HG02571 (cell line): ENCODE measurements around the gene DAP3.
"Not testable (repeated sequence)": the region's sequence is repeated elsewhere in the genome, so short reads cannot be mapped to it uniquely, and the experiment has no call there.

ENCODE experiments used
- ATAC-seq: cut with Tn5 transposase; IDR thresholded peaks from one replicate; pipeline ENCODE4 v1.9.1; 2021; ENCODE audit warnings: mild to moderate bottlenecking, moderate library complexity; ENCODE audit not compliant: unreplicated experiment

The DAP3 gene

GRCh38 chr1:155689081-155689607 lies at the start of gene DAP3:
DAP3 (plus strand) TSS chr1:155689091; CDS start chr1:155709780, 20,689 bp downstream.
- ATAC-seq: not testable (repeated sequence)

- ATAC-seq: no peak
Measured at GRCh38 chr1:155640367-155640766, 48.5 kb upstream of the DAP3 start.

- not testable (repeated sequence) for ATAC-seq
Measured at GRCh38 chr1:155642559-155643180, 46.2 kb upstream of the DAP3 start.

- ATAC-seq: no peak
Measured at GRCh38 chr1:155643230-155643629, 45.7 kb upstream of the DAP3 start.

GRCh38 chr1:155645034-155645598 lies 43.8 kb upstream of the DAP3 start:
- no peak for ATAC-seq

GRCh38 chr1:155645648-155646047 lies 43.2 kb upstream of the DAP3 start:
- no peak for ATAC-seq

GRCh38 chr1:155646307-155646706 lies 42.6 kb upstream of the DAP3 start:
- no peak for ATAC-seq

- no peak for ATAC-seq
Measured at GRCh38 chr1:155648207-155649147, 40.4 kb upstream of the DAP3 start.

- ATAC-seq: no peak
Measured at GRCh38 chr1:155649676-155650075, 39.2 kb upstream of the DAP3 start.

- ATAC-seq: no peak
Measured at GRCh38 chr1:155650231-155650757, 38.6 kb upstream of the DAP3 start.

- ATAC-seq: no peak
Measured at GRCh38 chr1:155651861-155652661, 36.8 kb upstream of the DAP3 start.

- ATAC-seq: no peak
Measured at GRCh38 chr1:155652951-155653350, 35.9 kb upstream of the DAP3 start.

- ATAC-seq: no peak
Measured at GRCh38 chr1:155657463-155657862, 31.4 kb upstream of the DAP3 start.

GRCh38 chr1:155661239-155661638 lies 27.7 kb upstream of the DAP3 start:
- ATAC-seq: not testable (repeated sequence)

- no peak for ATAC-seq
Measured at GRCh38 chr1:155669233-155670162, 19.4 kb upstream of the DAP3 start.

GRCh38 chr1:155671750-155672149 lies 17.1 kb upstream of the DAP3 start:
- no peak for ATAC-seq

- no peak for ATAC-seq
Measured at GRCh38 chr1:155673003-155673402, 15.9 kb upstream of the DAP3 start.

GRCh38 chr1:155678027-155678426 lies 10.9 kb upstream of the DAP3 start:
- no peak for ATAC-seq

- not testable (repeated sequence) for ATAC-seq
Measured at GRCh38 chr1:155678992-155679391, 9.9 kb upstream of the DAP3 start.
